ENCODE measurements around the gene OR52D1. TPM values are rescaled to one million over a fixed set of nuclear protein-coding genes. Genes with fewer than 3 reads are reported as not detected.

Gene OR52D1
- not detected in 2 replicates for total RNA-seq

DNA sequence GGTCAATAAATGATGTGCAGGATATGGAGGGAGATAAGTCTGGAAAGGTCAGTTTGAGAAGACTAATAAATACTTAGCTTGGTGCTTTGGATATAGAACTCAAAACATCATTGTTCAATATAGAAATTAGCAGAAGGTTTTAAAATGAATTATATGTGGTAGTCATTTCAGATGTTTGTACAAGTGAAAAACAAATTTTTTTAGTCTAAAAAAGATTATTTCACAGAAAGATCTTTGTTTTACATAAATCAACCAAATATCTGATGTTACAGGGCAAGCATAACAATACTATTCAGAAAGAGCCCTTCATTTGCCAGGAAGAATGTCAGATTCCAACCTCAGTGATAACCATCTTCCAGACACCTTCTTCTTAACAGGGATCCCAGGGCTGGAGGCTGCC lies at the start of gene OR52D1:
OR52D1 (plus strand) TSS at position 301 of the 400 bp plus-strand sequence; CDS start at position 323, 22 bp downstream.

DNA sequence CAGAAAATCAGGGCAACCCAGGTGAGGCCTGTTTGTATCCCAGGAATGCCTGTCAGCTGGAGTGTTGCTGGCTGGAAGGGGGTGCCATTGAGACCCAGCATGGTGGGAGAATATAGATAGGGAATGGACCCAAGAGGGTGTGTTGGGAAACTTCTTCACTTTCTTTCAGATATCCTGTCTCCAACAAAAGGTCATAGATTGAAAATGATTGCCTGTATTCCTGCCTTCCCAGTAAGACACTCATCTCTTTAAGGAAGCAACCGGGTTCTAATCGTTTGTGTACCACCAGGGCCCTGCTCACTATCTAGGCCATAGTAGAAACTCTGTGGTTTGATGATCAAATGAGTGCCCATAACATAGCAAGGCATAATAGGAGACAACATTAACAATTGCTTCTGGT lies 47.1 kb upstream of the OR52D1 start, which contains the start of gene OR51I1:
OR51I1 (minus strand) TSS at position 101 of the 400 bp plus-strand sequence; CDS start at position 101, 0 bp downstream.

DNA sequence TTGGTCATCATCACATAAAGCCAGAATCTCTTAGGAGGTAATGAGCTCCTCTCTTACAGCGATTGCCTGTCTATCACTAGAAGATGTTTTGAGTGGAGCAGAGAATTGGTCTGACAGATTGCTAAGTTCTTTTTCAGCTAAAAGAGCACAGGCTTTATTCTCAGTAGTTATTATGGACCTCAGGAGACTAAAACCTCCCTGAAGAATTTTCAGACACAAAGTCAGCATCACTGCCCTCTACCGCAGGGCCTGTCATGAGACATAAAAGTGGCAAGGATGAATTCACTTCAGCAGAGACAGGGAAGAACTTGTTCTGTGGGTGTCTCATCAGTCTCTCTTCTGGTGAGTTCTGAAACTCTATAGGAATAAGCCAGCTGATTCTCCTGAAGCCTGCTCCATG lies 39.5 kb upstream of the OR52D1 start, which contains the start of gene OR51I2:
OR51I2 (plus strand) TSS at position 301 of the 400 bp plus-strand sequence. CDS start 4,166 bp downstream, outside the sequence.

DNA sequence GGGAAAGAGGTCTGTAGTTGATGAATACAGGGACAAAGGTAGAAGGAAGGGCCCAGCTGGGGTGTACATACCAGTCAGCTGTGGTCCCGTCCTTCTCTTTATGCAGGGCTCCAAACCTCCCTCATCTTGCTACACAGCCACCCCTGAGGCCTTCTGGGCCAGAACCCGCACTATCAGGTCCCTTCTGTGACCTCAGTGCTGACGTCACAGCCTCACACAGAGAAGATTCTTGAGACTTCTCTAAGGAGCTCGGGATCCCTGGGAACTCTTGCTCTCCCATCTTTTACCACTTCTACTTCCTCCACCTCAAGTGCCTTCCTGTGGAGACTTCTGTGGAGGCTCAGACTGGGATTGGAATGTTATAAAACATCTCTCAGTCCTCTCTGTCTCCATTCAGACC lies 21.3 kb downstream of the OR52D1 start, which contains the start of gene UBQLN3:
UBQLN3 (minus strand) TSS at position 155 of the 400 bp plus-strand sequence. CDS start 399 bp downstream, outside the sequence.

DNA sequence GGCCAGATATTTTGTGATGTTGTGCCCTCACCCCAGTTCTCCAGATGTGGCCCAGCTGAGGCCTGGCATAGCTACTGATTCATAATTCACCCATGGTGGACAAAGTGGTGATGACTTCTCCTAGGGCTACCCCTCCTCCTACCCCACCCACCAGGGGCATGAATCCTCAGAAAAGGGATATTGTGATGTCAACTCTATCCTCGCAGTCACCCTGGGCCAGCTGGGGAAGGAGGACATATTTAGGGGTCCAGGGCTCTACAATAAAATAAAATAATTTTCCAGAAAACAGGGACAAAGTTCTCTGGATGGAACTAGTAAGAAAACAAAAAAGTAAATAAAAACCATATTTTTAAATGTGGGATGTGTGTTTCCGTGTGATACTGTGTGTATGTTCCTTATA lies 28.1 kb downstream of the OR52D1 start, which contains the start of gene UBQLNL:
UBQLNL (minus strand) TSS at position 101 of the 400 bp plus-strand sequence. CDS start 258 bp downstream, outside the sequence.

Other genes with a start within 250 kb of the OR52D1 start
- not detected in 2 replicates for gene HBG1, start 238.8 kb upstream of the OR52D1 start, total RNA-seq
- gene HBG2, start 233.9 kb upstream of the OR52D1 start, total RNA-seq, result not detected in 2 replicates
- gene HBE1, start 218.7 kb upstream of the OR52D1 start, total RNA-seq, result not detected in 2 replicates
- gene OR51B4, start 186.7 kb upstream of the OR52D1 start, total RNA-seq, result not detected in 2 replicates
- not detected in 2 replicates for gene OR51B2, start 164.4 kb upstream of the OR52D1 start, total RNA-seq
- not detected in 2 replicates for gene OR51B5, start 145.2 kb upstream of the OR52D1 start, total RNA-seq
- gene OR51B6, start 137.2 kb upstream of the OR52D1 start, total RNA-seq, result not detected in 2 replicates
- gene OR51M1, start 104.9 kb upstream of the OR52D1 start, total RNA-seq, result not detected in 2 replicates
- not detected in 2 replicates for gene OR51Q1, start 66.6 kb upstream of the OR52D1 start, total RNA-seq
- gene OR51I1, start 47.2 kb upstream of the OR52D1 start, total RNA-seq, result not detected in 2 replicates
- gene OR51I2, start 39.4 kb upstream of the OR52D1 start, total RNA-seq, result not detected in 2 replicates
- not detected in 2 replicates for gene UBQLN3, start 21.3 kb downstream of the OR52D1 start, total RNA-seq
- not detected in 2 replicates for gene UBQLNL, start 28.0 kb downstream of the OR52D1 start, total RNA-seq
- not detected in 2 replicates for gene OR52H1, start 59.9 kb downstream of the OR52D1 start, total RNA-seq
- not detected in 2 replicates for gene OR52B6, start 92.2 kb downstream of the OR52D1 start, total RNA-seq
- 2.0 and 2.6 TPM in 2 replicates for gene TRIM6, start 108.0 kb downstream of the OR52D1 start, total RNA-seq
- 4.7 and 5.9 TPM in 2 replicates for gene TRIM34, start 136.3 kb downstream of the OR52D1 start, total RNA-seq
- gene TRIM5, start 196.4 kb downstream of the OR52D1 start, total RNA-seq, result 26.1 and 31.9 TPM in 2 replicates
- 49.7 and 86.0 TPM in 2 replicates for gene TRIM22, start 201.1 kb downstream of the OR52D1 start, total RNA-seq
- gene OR56B1, start 247.8 kb downstream of the OR52D1 start, total RNA-seq, result not detected in 2 replicates